ENCODE measurements around the gene MORF4L2. TPM values are rescaled to one million over a fixed set of nuclear protein-coding genes. Genes with fewer than 3 reads are reported as not detected.
A peak's percentile ranks its signal among the peaks of the same experiment; 100 is the strongest.

Gene MORF4L2
- total and polyA plus RNA-seq, 2 experiments from 2014 or later: 482 to 664 TPM

DNA sequence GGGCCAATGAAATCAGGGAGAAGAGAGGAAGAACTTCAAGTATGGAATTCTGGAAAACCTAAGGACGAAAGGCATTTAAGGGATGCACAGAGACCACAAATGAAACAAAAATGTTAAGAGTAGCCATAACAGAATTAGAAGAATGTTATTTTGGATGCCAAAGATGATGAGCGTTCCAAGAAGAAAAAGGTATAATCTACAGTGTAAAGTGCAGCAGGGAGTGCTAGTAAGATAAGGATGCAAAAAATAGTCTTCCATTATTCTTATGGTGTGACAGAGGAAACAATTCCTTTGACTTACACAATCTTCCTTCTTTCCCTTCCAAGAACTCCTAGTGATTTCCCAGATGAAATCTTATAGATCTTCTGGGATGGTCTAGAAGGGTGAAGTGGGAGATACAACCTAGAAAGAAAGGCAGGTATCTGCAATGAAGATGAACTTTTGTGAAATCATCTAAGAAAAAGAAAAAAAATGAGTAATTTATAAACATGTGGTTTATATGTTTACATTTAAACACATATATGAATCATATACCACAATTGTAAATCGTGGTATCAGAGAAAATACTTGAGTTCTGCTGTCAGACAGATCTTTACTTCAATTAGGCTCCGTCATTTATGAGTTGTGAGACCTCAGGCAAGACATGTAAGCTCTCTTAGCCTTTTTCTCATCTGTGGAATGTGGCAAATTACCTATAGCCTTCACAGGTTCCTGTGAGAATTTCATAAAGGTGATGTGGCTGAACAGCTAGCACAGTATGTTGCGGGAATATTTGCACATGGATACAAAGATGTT, 8.1 kb downstream of the MORF4L2 start:
- no peaks in the 10 kb centered on the region for H3K9me2 ChIP-seq (ENCODE audit: insufficient read depth)

DNA sequence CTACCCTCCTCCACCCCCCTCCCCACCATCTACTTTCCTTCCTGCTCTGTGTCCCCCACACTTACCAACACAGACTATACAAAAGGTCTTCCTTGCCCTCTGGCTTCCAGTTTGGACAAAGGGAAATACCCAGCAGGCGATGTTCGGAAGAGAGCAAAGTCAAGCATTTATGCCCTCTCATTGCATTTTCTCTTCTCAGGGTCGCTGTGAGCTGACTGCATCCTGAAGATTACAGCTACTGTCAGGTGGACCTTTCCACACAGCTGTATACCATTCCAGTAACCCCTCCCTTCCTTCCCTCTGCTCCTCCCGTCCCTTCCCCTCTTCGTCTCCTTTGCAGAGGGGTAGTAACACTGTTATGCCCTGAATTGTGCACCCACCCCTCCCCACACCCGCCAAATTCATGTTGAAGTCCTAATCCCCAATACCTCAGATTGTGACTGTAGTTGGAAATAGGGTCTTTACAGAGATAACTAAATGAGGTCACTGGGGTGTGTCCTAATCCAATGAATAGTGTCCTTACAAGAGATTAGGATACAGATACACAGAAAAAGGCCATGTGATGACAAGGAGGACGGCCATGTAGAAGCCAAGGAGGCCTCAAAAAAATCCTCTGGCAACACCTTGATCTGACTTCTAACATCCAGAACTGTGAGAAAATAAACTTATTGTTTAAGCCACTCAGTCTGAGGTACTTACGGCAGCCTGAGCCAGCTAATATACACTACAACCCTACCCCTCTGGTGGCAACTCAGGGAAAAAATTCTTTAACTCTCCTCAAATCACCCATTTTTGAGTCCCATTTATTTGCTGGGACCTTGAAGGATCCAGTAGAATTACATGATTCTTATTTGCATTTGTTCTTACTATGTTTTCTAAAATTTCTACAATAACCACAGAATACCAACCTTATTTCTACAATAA, 11.7 kb downstream of the MORF4L2 start:
- DNase-seq: no peak
- Histone ChIP-seq H3K36me3 (ENCODE audit: low read depth) (peaks cover 23% of the 10 kb centered on the region), H3K9ac (no peak overlapping the region), H3K27me3 (replicated peaks; ENCODE audit: insufficient read depth) (no peaks in the 10 kb centered on the region), H2AFZ (no peak overlapping the region), H3K4me2 (ENCODE audit: unreplicated experiment) (no peak overlapping the region), H3K79me2 (ENCODE audit: insufficient read depth) (no peaks in the 10 kb centered on the region), H3K27ac (no peak overlapping the region), H3K4me3 (no peak overlapping the region), H3K4me1 (ENCODE audit: insufficient read depth) (peaks cover 25% of the 10 kb centered on the region), H4K20me1 (ENCODE audit: insufficient read depth) (no peaks in the 10 kb centered on the region), H3F3A (ENCODE audit: insufficient read depth) (peaks cover 52% of the 10 kb centered on the region), H3K9me3 (ENCODE audit: low read depth) (no peaks in the 10 kb centered on the region), H3K9me2 (ENCODE audit: insufficient read depth) (no peaks in the 10 kb centered on the region)
- WGBS, 2 experiments (ENCODE audit: low coverage in 1 of 2, low lambda C conversion rate in 2 of 2, missing lambda C conversion rate in 2 of 2): 90 to 98% methylated on average over 5 to 8 of the region's 8 CpGs
- in situ Hi-C loops (cut with MboI): no loop called here
- TF ChIP-seq EZH2 (IDR thresholded peaks at IDR 0.05; ENCODE audit: insufficient read depth, poor library complexity, severe bottlenecking): no peak
- TF ChIP-seq EZH2phosphoT487 (IDR thresholded peaks at IDR 0.05; ENCODE audit: insufficient read depth, low read depth): no peak

More for the DNA sequence above, 8.1 kb downstream of the MORF4L2 start:
- in situ Hi-C loops (cut with MboI): no loop called here
- peaks cover 77% of the 10 kb centered on the region for H3F3A ChIP-seq (ENCODE audit: insufficient read depth)
- no peak overlapping the region for H3K4me2 ChIP-seq (ENCODE audit: unreplicated experiment)
- WGBS, 2 experiments (ENCODE audit: low coverage in 1 of 2, low lambda C conversion rate in 2 of 2, missing lambda C conversion rate in 2 of 2): 44 to 47% methylated on average over 5 of the region's 5 CpGs
- H2AFZ ChIP-seq: no peak overlapping the region
- no peaks in the 10 kb centered on the region; the same call in 1 of the 2 replicates for H4K20me1 ChIP-seq (ENCODE audit: insufficient read depth)
- no peaks in the 10 kb centered on the region for H3K9me3 ChIP-seq (ENCODE audit: low read depth)
- no peak for TF ChIP-seq EZH2 (IDR thresholded peaks at IDR 0.05; ENCODE audit: insufficient read depth, poor library complexity, severe bottlenecking)
- TF ChIP-seq EZH2phosphoT487 (IDR thresholded peaks at IDR 0.05; ENCODE audit: insufficient read depth, low read depth): no peak
- H3K9ac ChIP-seq: 0 out of 2 replicates have a peak overlapping the region, but pooled peaks have one; percentile 8
- peaks cover 36% of the 10 kb centered on the region for H3K36me3 ChIP-seq (ENCODE audit: low read depth)
- peak overlapping the region; percentile 36; the same call in 1 of the 2 replicates for H3K27ac ChIP-seq
- H3K27me3 ChIP-seq (replicated peaks; ENCODE audit: insufficient read depth): no peaks in the 10 kb centered on the region
- peak; percentile 46 for DNase-seq
- no peak overlapping the region for H3K4me3 ChIP-seq
- H3K79me2 ChIP-seq (ENCODE audit: insufficient read depth): peaks cover 24% of the 10 kb centered on the region
- H3K4me1 ChIP-seq (ENCODE audit: insufficient read depth): peaks cover 53% of the 10 kb centered on the region

DNA sequence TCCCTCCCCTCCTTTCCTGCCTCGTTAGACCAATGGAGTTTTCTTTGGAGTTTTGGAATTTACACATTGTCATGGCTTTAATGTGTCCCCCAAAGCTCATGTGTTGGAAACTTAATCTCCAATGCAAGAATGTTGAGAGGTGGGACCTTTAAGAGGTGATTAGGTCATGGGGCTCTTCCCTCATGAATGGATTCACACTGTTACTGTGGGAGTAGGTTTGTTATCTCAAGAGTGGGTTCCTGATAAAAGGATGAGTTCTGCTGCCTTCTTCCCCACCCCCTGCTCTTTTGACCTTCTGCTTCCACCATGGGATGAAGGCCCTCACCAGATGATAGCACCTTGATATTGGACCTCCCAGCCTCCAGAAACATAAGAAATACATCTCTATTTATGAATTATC, 16.8 kb downstream of the MORF4L2 start:
- Histone ChIP-seq H4K20me1 (ENCODE audit: insufficient read depth) (no peaks in the 10 kb centered on the region), H3K27me3 (replicated peaks; ENCODE audit: insufficient read depth) (no peaks in the 10 kb centered on the region), H3K27ac (no peak overlapping the region), H3K79me2 (ENCODE audit: insufficient read depth) (no peaks in the 10 kb centered on the region), H3K36me3 (ENCODE audit: low read depth) (no peaks in the 10 kb centered on the region), H3K4me2 (ENCODE audit: unreplicated experiment) (no peak overlapping the region), H2AFZ (no peak overlapping the region), H3K9me3 (ENCODE audit: low read depth) (no peaks in the 10 kb centered on the region), H3K4me3 (no peak overlapping the region), H3K9me2 (ENCODE audit: insufficient read depth) (no peaks in the 10 kb centered on the region), H3K9ac (no peak overlapping the region), H3F3A (ENCODE audit: insufficient read depth) (peaks cover 4% of the 10 kb centered on the region), H3K4me1 (ENCODE audit: insufficient read depth) (no peaks in the 10 kb centered on the region)
- DNase-seq: no peak
- 100% methylated on average over 1 of the region's 1 CpG for WGBS, 2 experiments (ENCODE audit: low coverage in 1 of 2, low lambda C conversion rate in 2 of 2, missing lambda C conversion rate in 2 of 2)
- TF ChIP-seq EZH2phosphoT487 (IDR thresholded peaks at IDR 0.05; ENCODE audit: insufficient read depth, low read depth) (no peak), EZH2 (IDR thresholded peaks at IDR 0.05; ENCODE audit: insufficient read depth, poor library complexity, severe bottlenecking) (no peak)
- in situ Hi-C loops (cut with MboI): no loop called here

All from GM23248 (cell line).